T-helper 2 cell treated with Interferon-gamma antibody and Interleukin-4, amounts not matched to agents 5 μg/mL and 100 μg/mL, for 36 hours (primary cell): ENCODE measurements around the gene GLIS2.

Source experiments
- DNase-seq: peaks from one replicate; pipeline ENCODE4 v3.0.0; 2021; ENCODE audit warnings: low spot score
- H3K27ac Mint-ChIP-seq: one replicate; pipeline ENCODE4 v1.8.0; 2021; ENCODE audit warnings: mild to moderate bottlenecking, mixed read lengths
- H3K27me3 Mint-ChIP-seq: one replicate; pipeline ENCODE4 v1.8.0; 2021; ENCODE audit warnings: low read depth, mixed read lengths
- H3K36me3 Mint-ChIP-seq: one replicate; pipeline ENCODE4 v1.8.0; 2021; ENCODE audit warnings: low read depth, mixed read lengths
- H3K4me1 Mint-ChIP-seq: one replicate; pipeline ENCODE4 v1.8.0; 2021; ENCODE audit warnings: low read depth, mixed read lengths
- H3K4me3 Mint-ChIP-seq: one replicate; pipeline ENCODE4 v1.8.0; 2022; ENCODE audit warnings: mild to moderate bottlenecking, moderate library complexity, mixed read lengths
- H3K9me3 Mint-ChIP-seq: one replicate; pipeline ENCODE4 v1.8.0; 2021; ENCODE audit warnings: mixed read lengths

GLIS2 gene

GRCh38 chr16:4376893-4377572, 61.2 kb downstream of the GLIS2 start:
- Mint-ChIP-seq H3K36me3 (peaks cover 13% of the 10 kb centered on the region), H3K27ac (no peak overlapping the region), H3K9me3 (no peaks in the 10 kb centered on the region), H3K27me3 (no peaks in the 10 kb centered on the region), H3K4me3 (no peak overlapping the region), H3K4me1 (no peaks in the 10 kb centered on the region)
- no peak for DNase-seq

GRCh38 chr16:4377573-4378154, 61.8 kb downstream of the GLIS2 start:
- DNase-seq: no peak
- Mint-ChIP-seq H3K4me3 (no peak overlapping the region), H3K27me3 (no peaks in the 10 kb centered on the region), H3K36me3 (peaks cover 13% of the 10 kb centered on the region), H3K9me3 (no peaks in the 10 kb centered on the region), H3K27ac (peak overlapping the region; percentile 47), H3K4me1 (no peaks in the 10 kb centered on the region)

- Mint-ChIP-seq H3K9me3 (no peaks in the 10 kb centered on the region), H3K4me3 (no peak overlapping the region), H3K27me3 (no peaks in the 10 kb centered on the region), H3K4me1 (no peaks in the 10 kb centered on the region), H3K27ac (no peak overlapping the region), H3K36me3 (peaks cover 14% of the 10 kb centered on the region)
- DNase-seq: no peak
Measured at GRCh38 chr16:4378161-4378666, 62.3 kb downstream of the GLIS2 start.

DNA sequence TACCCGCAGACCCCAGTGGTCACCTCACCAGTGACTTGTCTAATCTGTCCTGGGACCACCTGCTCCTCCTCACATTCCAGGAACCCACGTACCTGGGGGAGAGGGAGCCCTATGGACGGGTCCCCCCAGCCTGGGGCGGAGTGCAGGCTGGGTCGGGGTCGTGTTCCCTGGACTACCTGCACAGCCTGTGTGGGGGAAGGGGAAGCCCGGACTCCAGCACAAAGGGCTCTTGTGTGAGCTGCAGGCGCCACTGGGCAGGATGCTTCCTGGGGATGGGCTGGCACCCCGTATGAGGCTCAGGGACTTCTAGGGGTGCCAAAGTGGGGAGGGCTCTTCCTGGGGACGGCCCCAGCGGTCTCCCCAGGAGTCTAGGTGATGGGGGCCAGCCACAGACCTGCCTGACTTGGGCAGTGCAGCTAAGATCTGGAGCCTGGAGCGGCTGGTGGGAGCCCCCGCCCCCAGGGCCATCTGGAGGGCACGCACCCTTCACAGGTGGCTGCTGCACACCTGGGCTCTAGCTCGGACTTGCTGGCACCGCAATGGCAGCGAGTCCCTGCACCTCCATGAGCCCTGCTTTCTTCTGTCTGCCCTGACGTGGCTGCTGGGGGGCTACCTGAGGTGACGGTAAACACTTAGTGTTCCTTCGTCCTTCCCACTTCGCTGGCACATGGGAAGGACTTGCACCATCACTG, 63.3 kb downstream of the GLIS2 start:
- H3K9me3 Mint-ChIP-seq: no peaks in the 10 kb centered on the region
- no peaks in the 10 kb centered on the region for H3K27me3 Mint-ChIP-seq
- no peak overlapping the region for H3K4me3 Mint-ChIP-seq
- DNase-seq: no peak
- no peak overlapping the region for H3K27ac Mint-ChIP-seq
- H3K4me1 Mint-ChIP-seq: no peaks in the 10 kb centered on the region
- H3K36me3 Mint-ChIP-seq: peaks cover 16% of the 10 kb centered on the region

DNA sequence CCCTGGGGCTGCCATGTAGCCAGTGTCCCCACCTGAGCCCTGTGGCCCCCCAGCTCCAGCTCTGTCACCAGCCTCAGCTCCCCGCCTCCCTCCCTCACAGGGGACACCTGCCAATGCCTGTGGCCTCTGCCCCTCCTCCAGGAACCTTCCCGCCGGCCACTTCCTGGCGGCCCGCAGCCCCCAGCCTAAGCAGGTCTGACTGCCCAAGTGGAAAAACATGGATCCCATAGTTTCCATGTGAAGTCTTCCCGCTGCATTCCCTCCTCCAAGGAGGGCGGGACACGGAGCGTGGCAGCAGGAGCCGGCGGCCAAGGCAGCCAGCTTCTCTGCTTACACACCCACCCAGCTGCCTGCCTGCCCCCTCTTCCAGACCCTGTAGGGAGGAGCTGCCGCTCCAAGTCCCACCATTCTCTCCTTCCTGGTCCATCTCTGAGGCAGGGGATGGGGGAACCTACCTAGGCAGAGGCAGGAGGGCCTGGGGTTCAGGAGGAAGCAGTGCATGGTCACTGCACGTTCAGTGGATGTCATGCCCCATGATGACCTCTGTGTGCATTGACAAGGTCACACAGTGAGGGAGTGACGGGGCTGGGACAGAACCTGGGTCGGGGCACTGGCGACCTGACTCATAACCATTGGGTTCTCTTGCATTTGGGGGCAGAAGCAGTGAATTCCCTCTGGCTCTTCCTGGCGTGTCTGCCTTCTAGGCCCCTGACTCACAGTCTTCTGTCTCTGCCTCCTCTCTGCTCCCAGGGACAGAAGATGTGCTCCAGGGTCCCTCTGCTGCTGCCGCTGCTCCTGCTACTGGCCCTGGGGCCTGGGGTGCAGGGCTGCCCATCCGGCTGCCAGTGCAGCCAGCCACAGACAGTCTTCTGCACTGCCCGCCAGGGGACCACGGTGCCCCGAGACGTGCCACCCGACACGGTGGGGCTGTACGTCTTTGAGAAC, 64.5 kb downstream of the GLIS2 start:
- no peak for DNase-seq
- peaks cover 18% of the 10 kb centered on the region for H3K36me3 Mint-ChIP-seq
- H3K9me3 Mint-ChIP-seq: no peaks in the 10 kb centered on the region
- no peaks in the 10 kb centered on the region for H3K4me1 Mint-ChIP-seq
- no peak overlapping the region for H3K4me3 Mint-ChIP-seq
- no peaks in the 10 kb centered on the region for H3K27me3 Mint-ChIP-seq
- no peak overlapping the region for H3K27ac Mint-ChIP-seq

DNA sequence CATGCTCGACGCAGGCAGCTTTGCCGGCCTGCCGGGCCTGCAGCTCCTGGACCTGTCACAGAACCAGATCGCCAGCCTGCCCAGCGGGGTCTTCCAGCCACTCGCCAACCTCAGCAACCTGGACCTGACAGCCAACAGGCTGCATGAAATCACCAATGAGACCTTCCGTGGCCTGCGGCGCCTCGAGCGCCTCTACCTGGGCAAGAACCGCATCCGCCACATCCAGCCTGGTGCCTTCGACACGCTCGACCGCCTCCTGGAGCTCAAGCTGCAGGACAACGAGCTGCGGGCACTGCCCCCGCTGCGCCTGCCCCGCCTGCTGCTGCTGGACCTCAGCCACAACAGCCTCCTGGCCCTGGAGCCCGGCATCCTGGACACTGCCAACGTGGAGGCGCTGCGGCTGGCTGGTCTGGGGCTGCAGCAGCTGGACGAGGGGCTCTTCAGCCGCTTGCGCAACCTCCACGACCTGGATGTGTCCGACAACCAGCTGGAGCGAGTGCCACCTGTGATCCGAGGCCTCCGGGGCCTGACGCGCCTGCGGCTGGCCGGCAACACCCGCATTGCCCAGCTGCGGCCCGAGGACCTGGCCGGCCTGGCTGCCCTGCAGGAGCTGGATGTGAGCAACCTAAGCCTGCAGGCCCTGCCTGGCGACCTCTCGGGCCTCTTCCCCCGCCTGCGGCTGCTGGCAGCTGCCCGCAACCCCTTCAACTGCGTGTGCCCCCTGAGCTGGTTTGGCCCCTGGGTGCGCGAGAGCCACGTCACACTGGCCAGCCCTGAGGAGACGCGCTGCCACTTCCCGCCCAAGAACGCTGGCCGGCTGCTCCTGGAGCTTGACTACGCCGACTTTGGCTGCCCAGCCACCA, 65.4 kb downstream of the GLIS2 start:
- Mint-ChIP-seq H3K9me3 (no peaks in the 10 kb centered on the region), H3K27ac (no peak overlapping the region), H3K36me3 (peaks cover 19% of the 10 kb centered on the region), H3K4me3 (no peak overlapping the region), H3K27me3 (no peaks in the 10 kb centered on the region), H3K4me1 (no peaks in the 10 kb centered on the region)
- no peak for DNase-seq

- Mint-ChIP-seq H3K4me1 (no peaks in the 10 kb centered on the region), H3K27me3 (no peaks in the 10 kb centered on the region), H3K27ac (no peak overlapping the region), H3K36me3 (peaks cover 16% of the 10 kb centered on the region), H3K9me3 (no peaks in the 10 kb centered on the region), H3K4me3 (no peak overlapping the region)
- DNase-seq: no peak
Measured at GRCh38 chr16:4381935-4382794, 66.3 kb downstream of the GLIS2 start.

DNA sequence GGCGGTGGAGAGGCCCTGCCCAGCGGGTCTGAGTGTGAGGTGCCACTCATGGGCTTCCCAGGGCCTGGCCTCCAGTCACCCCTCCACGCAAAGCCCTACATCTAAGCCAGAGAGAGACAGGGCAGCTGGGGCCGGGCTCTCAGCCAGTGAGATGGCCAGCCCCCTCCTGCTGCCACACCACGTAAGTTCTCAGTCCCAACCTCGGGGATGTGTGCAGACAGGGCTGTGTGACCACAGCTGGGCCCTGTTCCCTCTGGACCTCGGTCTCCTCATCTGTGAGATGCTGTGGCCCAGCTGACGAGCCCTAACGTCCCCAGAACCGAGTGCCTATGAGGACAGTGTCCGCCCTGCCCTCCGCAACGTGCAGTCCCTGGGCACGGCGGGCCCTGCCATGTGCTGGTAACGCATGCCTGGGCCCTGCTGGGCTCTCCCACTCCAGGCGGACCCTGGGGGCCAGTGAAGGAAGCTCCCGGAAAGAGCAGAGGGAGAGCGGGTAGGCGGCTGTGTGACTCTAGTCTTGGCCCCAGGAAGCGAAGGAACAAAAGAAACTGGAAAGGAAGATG, 67.0 kb downstream of the GLIS2 start:
- H3K27ac Mint-ChIP-seq: no peak overlapping the region
- H3K4me1 Mint-ChIP-seq: no peaks in the 10 kb centered on the region
- DNase-seq: no peak
- H3K36me3 Mint-ChIP-seq: peaks cover 15% of the 10 kb centered on the region
- H3K9me3 Mint-ChIP-seq: no peaks in the 10 kb centered on the region
- H3K27me3 Mint-ChIP-seq: no peaks in the 10 kb centered on the region
- H3K4me3 Mint-ChIP-seq: no peak overlapping the region

DNA sequence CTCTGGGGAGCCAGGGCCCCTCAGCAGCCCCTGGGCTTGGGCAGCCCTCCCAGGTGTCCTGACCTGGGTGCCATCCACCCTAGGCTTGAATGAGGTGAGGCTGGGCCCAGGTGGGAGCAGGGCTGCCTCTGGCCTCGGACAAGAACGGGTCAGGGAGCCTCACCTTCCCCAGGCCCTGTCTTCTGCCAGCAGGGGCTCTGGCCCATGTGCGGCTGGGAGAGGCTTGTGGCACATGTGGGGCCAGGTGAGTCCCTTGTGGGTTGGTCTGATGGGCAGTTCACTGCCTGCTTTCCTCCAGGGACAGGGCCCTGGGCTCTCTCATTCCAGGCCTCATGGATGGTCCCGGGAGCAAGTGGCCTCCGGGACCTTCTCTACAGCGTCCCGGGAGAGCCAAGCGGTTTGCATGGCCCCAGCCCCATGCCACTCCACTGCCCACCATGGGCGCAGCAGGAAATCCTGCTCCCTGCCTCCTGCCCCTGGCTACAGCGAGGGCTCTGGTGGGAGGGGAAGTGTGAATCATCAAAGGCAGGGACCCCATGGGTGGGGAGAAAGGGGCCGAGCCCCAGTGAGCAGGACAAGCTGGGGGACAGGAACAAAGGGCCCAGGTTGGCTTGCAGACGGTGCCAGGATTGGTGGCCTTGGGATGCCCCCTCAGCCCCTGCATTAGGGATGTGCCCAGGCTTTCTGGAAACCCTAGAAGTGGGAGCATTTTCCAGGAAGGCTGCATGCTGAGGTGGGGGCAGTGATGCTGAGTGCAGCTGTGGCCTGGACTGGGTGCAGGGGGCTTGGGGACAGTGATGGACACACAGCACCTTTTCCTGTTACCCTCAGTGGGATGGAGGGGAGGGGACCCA, 68.0 kb downstream of the GLIS2 start:
- Mint-ChIP-seq H3K27me3 (no peaks in the 10 kb centered on the region), H3K4me3 (no peak overlapping the region), H3K27ac (no peak overlapping the region), H3K4me1 (no peaks in the 10 kb centered on the region), H3K9me3 (no peaks in the 10 kb centered on the region), H3K36me3 (peaks cover 13% of the 10 kb centered on the region)
- no peak for DNase-seq

- Mint-ChIP-seq H3K4me1 (no peaks in the 10 kb centered on the region), H3K27me3 (no peaks in the 10 kb centered on the region), H3K36me3 (peaks cover 13% of the 10 kb centered on the region), H3K9me3 (no peaks in the 10 kb centered on the region), H3K4me3 (no peak overlapping the region), H3K27ac (no peak overlapping the region)
- DNase-seq: no peak
Measured at GRCh38 chr16:4384509-4384942, 68.7 kb downstream of the GLIS2 start.

GRCh38 chr16:4385066-4385788, 69.4 kb downstream of the GLIS2 start:
- Mint-ChIP-seq H3K4me1 (no peaks in the 10 kb centered on the region), H3K27me3 (no peaks in the 10 kb centered on the region), H3K36me3 (peaks cover 17% of the 10 kb centered on the region), H3K27ac (no peak overlapping the region), H3K4me3 (no peak overlapping the region), H3K9me3 (no peaks in the 10 kb centered on the region)
- DNase-seq: no peak
